ENCODE data around the gene SLPI. TPM values are rescaled to one million over a fixed set of nuclear protein-coding genes. Genes with fewer than 3 reads are reported as not detected.

The SLPI gene
- total and polyA plus RNA-seq, 10 of the 15 experiments (the other 5 are each of a cell fraction or from before 2014, with no cell fraction given), result 0.56 to 1.4 TPM; not detected in 8

DNA sequence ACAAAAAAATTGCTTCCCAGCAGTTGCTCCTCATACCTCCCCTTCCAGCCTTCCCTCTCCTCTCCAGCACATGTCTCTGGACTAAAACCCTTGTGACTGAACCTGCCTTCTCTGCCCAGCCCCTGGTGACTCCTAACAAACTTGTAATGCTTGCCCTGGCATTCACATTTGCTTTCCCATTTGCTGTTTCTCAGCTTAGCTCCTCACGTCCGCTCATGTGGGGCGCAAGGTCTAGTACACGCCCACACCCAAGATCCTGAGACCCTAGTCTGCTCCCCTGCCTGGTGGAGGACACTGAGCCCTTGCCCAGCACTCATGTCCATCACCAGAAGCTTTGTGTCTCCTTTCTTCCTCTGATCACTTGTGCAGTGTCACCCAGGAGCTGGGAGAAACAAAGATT lies 34.0 kb upstream of the SLPI start:
- Histone ChIP-seq H3K36me3 (ENCODE audit: control insufficient read depth in 2 of 2, insufficient read depth in 2 of 2, low read length in 1 of 2) (no peaks in the 10 kb centered on the region), H4K20me1 (ENCODE audit: control insufficient read depth, insufficient read depth) (no peaks in the 10 kb centered on the region), H3K4me3 (no peak overlapping the region), H3K4me1 (ENCODE audit: control insufficient read depth, insufficient read depth, low read length) (no peaks in the 10 kb centered on the region), H3K9ac (ENCODE audit: control insufficient read depth, insufficient read depth, low read length) (no peak overlapping the region), H3K27ac (ENCODE audit: control insufficient read depth, insufficient read depth) (no peak overlapping the region), H3K79me2 (ENCODE audit: control insufficient read depth, insufficient read depth, low read length) (no peaks in the 10 kb centered on the region), H3K4me2 (ENCODE audit: control insufficient read depth, insufficient read depth) (no peak overlapping the region), H3K9me3 (replicated peaks; ENCODE audit: control insufficient read depth, insufficient read depth, low read length) (no peaks in the 10 kb centered on the region), H2AFZ (ENCODE audit: control insufficient read depth, low read depth, low read length) (no peak overlapping the region), H3K27me3 (replicated peaks in 1 of 2; ENCODE audit: control insufficient read depth in 2 of 2, insufficient read depth in 2 of 2, low read length in 1 of 2) (peaks cover 4 to 6% of the 10 kb centered on the region in 2 experiments)
- ATAC-seq, result no peak
- FAIRE-seq, result no peak
- whole genome bisulfite sequencing (ENCODE audit: insufficient coverage, insufficient replicate concordance, low lambda C conversion rate, missing lambda C conversion rate), result 44% methylated on average over 4 of the region's 4 CpGs
- ChIA-PET POLR2A (no interaction called here), SMC1A (ENCODE audit: uncharacterized antibody, unreplicated experiment) (interaction anchor here (1.2 kb wide), 1 partner anchor 183 kb away, joined by 4 read pairs; no protein-coding TSS in a partner anchor), RAD21 (ENCODE audit: unreplicated experiment) (no interaction called here), CTCF (interaction anchor here (1.2 to 4.4 kb wide), 2 partner anchors 176 to 193 kb away, joined by 3 to 30 read pairs; no protein-coding TSS in a partner anchor)
- intact Hi-C loops (cut with micrococcal nuclease; ENCODE audit: unreplicated experiment) (no loop called here), in situ Hi-C loops (cut with MboI) (no loop called here)
- no peak for TF ChIP-seq NFYA (IDR thresholded peaks at IDR 0.05; ENCODE audit: borderline replicate concordance, low read depth, low read length)
- TF ChIP-seq YY1 (IDR thresholded peaks at IDR 0.05; ENCODE audit: low read depth, low read length), result no peak
- no peak for TF ChIP-seq HDAC2 (IDR thresholded peaks at IDR 0.05)
- no peak for TF ChIP-seq ETV6 (conservative IDR thresholded peaks at IDR 0.05 in 1 of 2, IDR thresholded peaks at IDR 0.05 in 1 of 2; ENCODE audit: borderline replicate concordance in 1 of 2, low read depth in 1 of 2)
- TF ChIP-seq FOXK2 (IDR thresholded peaks at IDR 0.05), result no peak
- no peak for TF ChIP-seq PRDM15 (CRISPR knock-in tag; IDR thresholded peaks at IDR 0.05)
- TF ChIP-seq CEBPZ (IDR thresholded peaks at IDR 0.05; ENCODE audit: low read depth, low read length), result no peak
- no peak for TF ChIP-seq SMARCA5 (IDR thresholded peaks at IDR 0.05)
- no peak for TF ChIP-seq ZNF217 (IDR thresholded peaks at IDR 0.05)
- TF ChIP-seq HDAC6 (IDR thresholded peaks at IDR 0.05; ENCODE audit: unreplicated experiment), result no peak
- DNase-seq (ENCODE audit: low read depth, low spot score), result no peak
- BruUV-seq (replicated peaks), result no TSS peak
